K562 (cell line): ENCODE results near the gene VSTM5. TPM values are rescaled to one million over a fixed set of nuclear protein-coding genes. Genes with fewer than 3 reads are reported as not detected.

Source experiments
- CREM ChIP-seq: IDR thresholded peaks from 2 replicates; pipeline ENCODE4 v1.6.1; 2014; ENCODE audit warnings: antibody characterized with exemption, low read depth
- ETV6 ChIP-seq, 3 experiments: fragments of 150-350 bp in 1 of 3; sonication (generic) in 1 of 3; formaldehyde crosslinking in 1 of 3; IDR thresholded peaks; 2 replicates each; pipeline versions ENCODE4 v1.6.1 to v1.8.0; 2014 to 2022; ENCODE audit warnings: borderline replicate concordance in 2 of 3, low read depth in 2 of 3, antibody characterized with exemption in 1 of 3, low read length in 1 of 3, mild to moderate bottlenecking in 1 of 3, missing genetic modification reagents in 1 of 3
- KAT7 ChIP-seq: sonication (generic); formaldehyde crosslinking; IDR thresholded peaks from 2 replicates; pipeline ENCODE4 v1.8.0; 2022; ENCODE audit warnings: missing genetic modification reagents, mild to moderate bottlenecking, borderline replicate concordance
- MYNN ChIP-seq, 2 experiments: sonication (generic); formaldehyde crosslinking in 1 of 2; IDR thresholded peaks; 2 replicates each; pipeline versions ENCODE4 v1.5.0 to v1.6.1; 2016 to 2020; ENCODE audit warnings: antibody characterized with exemption in 1 of 2, missing genetic modification reagents in 1 of 2
- SMARCA5 ChIP-seq: fragments of 450-650 bp; IDR thresholded peaks from 2 replicates; pipeline ENCODE4 v1.6.1; 2016
- TAF15 ChIP-seq: fragments of 200-400 bp; formaldehyde crosslinking; IDR thresholded peaks from 2 replicates; pipeline ENCODE4 v1.6.1; 2017; ENCODE audit warnings: mild to moderate bottlenecking, low read depth, low read length, moderate library complexity
- TBL1XR1 ChIP-seq, 2 experiments: IDR thresholded peaks; 2 replicates each; pipeline ENCODE4 v1.6.1; 2012; ENCODE audit warnings: improper control_type of control experiment in 2 of 2, low read length in 2 of 2, mild to moderate bottlenecking in 1 of 2
- YY1 ChIP-seq, 3 experiments: IDR thresholded peaks; 2 replicates each; pipeline ENCODE4 v1.6.1; 2011; ENCODE audit warnings: low read length in 2 of 3, mild to moderate bottlenecking in 2 of 3, moderate library complexity in 2 of 3, borderline replicate concordance in 1 of 3, control low read depth in 1 of 3, low read depth in 1 of 3; ENCODE audit not compliant: insufficient read depth in 3 of 3, insufficient replicate concordance in 2 of 3, control insufficient read depth in 1 of 3, insufficient read length in 1 of 3; ENCODE audit errors: extremely low read depth in 1 of 3
- ZBTB8A ChIP-seq: fragments of 450-650 bp; IDR thresholded peaks from 2 replicates; pipeline ENCODE4 v1.6.1; 2018; ENCODE audit warnings: mild to moderate bottlenecking, moderate library complexity; ENCODE audit not compliant: partially characterized antibody
- ZNF408 ChIP-seq: fragments of 250-450 bp; sonication (Bioruptor Pico); IDR thresholded peaks from 2 replicates; pipeline ENCODE4 v1.4.0; 2020; ENCODE audit warnings: low read depth, mild to moderate bottlenecking, moderate library complexity
- ZNF75A ChIP-seq: fragments of 450-650 bp; formaldehyde crosslinking; IDR thresholded peaks from 2 replicates; pipeline ENCODE4 v1.4.0; 2020; ENCODE audit warnings: mild to moderate bottlenecking
- polyA plus RNA-seq, 8 experiments: library from polyadenylated mRNA; depleted of rRNA in 4 of 8; stranded (reverse) in 5 of 8; unstranded in 3 of 8; fragments of >200 nt; fragmentation: Nextera tagmentation in 2 of 8; fragmentation: Illumina TruSeq in 1 of 8; extraction: Ambion mirVana in 2 of 8; extraction: Trizol in 1 of 8; gene quantifications; 2 replicates each; pipeline versions ENCODE4 v1.2.1 to v1.2.3, GENCODE V29; 2011 to 2014; ENCODE audit warnings: inconsistent platforms in 1 of 8, missing spikeins in 1 of 8
- total RNA-seq, 7 experiments: library from RNA; depleted of rRNA in 6 of 7; stranded (reverse); fragments of >200 nt in 6 of 7; fragmentation: Illumina TruSeq in 2 of 7; extraction: Trizol in 2 of 7; gene quantifications; 2 replicates each; pipeline versions ENCODE4 v1.2.1 to v1.2.3, GENCODE V29; 2011 to 2021; ENCODE audit warnings: low replicate concordance in 1 of 7
- TF ChIP-seq, protein P1 (sequence below), 2 experiments: fragments of 450-650 bp in 1 of 2; sonication (generic) in 1 of 2; formaldehyde crosslinking in 1 of 2; IDR thresholded peaks in 1 of 2; conservative IDR thresholded peaks in 1 of 2; 2 replicates each; pipeline versions ENCODE4 v1.6.1 to v1.8.1; 2016 to 2023; ENCODE audit warnings: mild to moderate bottlenecking in 2 of 2, moderate library complexity in 2 of 2, inconsistent platforms in 1 of 2, missing genetic modification reagents in 1 of 2
- TF ChIP-seq, protein P2 (sequence below): fragments of 250-450 bp; sonication (Bioruptor Pico); IDR thresholded peaks from 2 replicates; pipeline ENCODE4 v1.8.0; 2021; ENCODE audit warnings: borderline replicate concordance, mild to moderate bottlenecking, moderate library complexity; ENCODE audit not compliant: poor library complexity, severe bottlenecking
- TF ChIP-seq, protein P3 (sequence below): fragments of 250-450 bp; sonication (Bioruptor Pico); IDR thresholded peaks from 2 replicates; pipeline ENCODE4 v1.8.0; 2022; ENCODE audit warnings: inconsistent platforms
- TF ChIP-seq, protein P4 (sequence below): fragments of 450-650 bp; formaldehyde crosslinking; conservative IDR thresholded peaks from 2 replicates; pipeline ENCODE4 v1.4.0; 2022; ENCODE audit warnings: mild to moderate bottlenecking, missing genetic modification characterization
- TF ChIP-seq, protein P5 (sequence below): fragments of 250-450 bp; sonication (Bioruptor Pico); IDR thresholded peaks from 2 replicates; pipeline ENCODE4 v1.4.0; 2020

The VSTM5 gene
- total and polyA plus RNA-seq, 9 of the 15 experiments (the other 6 are each of a cell fraction or from before 2014, with no cell fraction given), result 0.01 TPM; not detected in 8

DNA sequence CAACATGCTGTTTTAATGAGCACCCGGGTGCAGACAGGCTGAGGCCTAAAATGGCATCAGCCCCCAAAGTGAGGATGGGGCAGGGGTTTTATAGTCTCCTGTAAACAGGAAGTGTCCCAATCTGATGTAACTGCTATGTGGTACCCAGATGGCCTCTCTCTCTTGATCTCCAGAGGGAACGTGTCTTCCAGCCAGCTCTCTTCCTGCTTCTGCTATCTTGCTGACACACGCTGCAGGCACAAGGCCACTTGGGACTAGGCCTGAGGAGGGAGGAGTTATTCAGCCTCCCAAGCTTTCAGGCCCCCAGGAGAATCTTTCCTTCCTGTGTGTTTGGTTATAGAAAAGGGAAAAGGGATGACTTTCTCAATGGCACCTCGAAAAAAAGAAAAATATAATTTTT is 11.4 kb upstream of the VSTM5 start (continued):
- TF ChIP-seq KAT7 (CRISPR knock-in tag) (no peak), TAF15 (no peak), MYNN (IDR thresholded peaks at IDR 0.05) (no peak), MYNN (CRISPR knock-in tag; IDR thresholded peaks at IDR 0.05) (no peak), TBL1XR1 (IDR thresholded peaks at IDR 0.05; ENCODE audit: low read length in 2 of 2) (no peak), ZNF408 (no peak), ZNF75A (CRISPR knock-in tag) (no peak), CREM (no peak), ETV6 (IDR thresholded peaks at IDR 0.05; ENCODE audit: borderline replicate concordance in 1 of 2, low read depth in 2 of 2, low read length in 1 of 2) (no peak), ETV6 (CRISPR knock-in tag; IDR thresholded peaks at IDR 0.05; ENCODE audit: borderline replicate concordance) (no peak), ZBTB8A (no peak), YY1 (IDR thresholded peaks at IDR 0.05; ENCODE audit: borderline replicate concordance in 1 of 3, control insufficient read depth in 1 of 3, extremely low read depth in 1 of 3, insufficient read depth in 3 of 3, insufficient read length in 1 of 3, insufficient replicate concordance in 2 of 3, low read depth in 1 of 3, low read length in 2 of 3) (no peak), SMARCA5 (no peak)
- TF ChIP-seq, protein P1, sequence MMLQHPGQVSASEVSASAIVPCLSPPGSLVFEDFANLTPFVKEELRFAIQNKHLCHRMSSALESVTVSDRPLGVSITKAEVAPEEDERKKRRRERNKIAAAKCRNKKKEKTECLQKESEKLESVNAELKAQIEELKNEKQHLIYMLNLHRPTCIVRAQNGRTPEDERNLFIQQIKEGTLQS (IDR thresholded peaks at IDR 0.05), result no peak
- TF ChIP-seq, protein P1 (CRISPR knock-in tag; conservative IDR thresholded peaks at IDR 0.05), result no peak
- TF ChIP-seq, protein P2, sequence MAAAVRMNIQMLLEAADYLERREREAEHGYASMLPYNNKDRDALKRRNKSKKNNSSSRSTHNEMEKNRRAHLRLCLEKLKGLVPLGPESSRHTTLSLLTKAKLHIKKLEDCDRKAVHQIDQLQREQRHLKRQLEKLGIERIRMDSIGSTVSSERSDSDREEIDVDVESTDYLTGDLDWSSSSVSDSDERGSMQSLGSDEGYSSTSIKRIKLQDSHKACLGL (CRISPR knock-in tag), result no peak
- TF ChIP-seq, protein P3, sequence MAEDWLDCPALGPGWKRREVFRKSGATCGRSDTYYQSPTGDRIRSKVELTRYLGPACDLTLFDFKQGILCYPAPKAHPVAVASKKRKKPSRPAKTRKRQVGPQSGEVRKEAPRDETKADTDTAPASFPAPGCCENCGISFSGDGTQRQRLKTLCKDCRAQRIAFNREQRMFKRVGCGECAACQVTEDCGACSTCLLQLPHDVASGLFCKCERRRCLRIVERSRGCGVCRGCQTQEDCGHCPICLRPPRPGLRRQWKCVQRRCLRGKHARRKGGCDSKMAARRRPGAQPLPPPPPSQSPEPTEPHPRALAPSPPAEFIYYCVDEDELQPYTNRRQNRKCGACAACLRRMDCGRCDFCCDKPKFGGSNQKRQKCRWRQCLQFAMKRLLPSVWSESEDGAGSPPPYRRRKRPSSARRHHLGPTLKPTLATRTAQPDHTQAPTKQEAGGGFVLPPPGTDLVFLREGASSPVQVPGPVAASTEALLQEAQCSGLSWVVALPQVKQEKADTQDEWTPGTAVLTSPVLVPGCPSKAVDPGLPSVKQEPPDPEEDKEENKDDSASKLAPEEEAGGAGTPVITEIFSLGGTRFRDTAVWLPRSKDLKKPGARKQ (CRISPR knock-in tag), result no peak
- TF ChIP-seq, protein P4, sequence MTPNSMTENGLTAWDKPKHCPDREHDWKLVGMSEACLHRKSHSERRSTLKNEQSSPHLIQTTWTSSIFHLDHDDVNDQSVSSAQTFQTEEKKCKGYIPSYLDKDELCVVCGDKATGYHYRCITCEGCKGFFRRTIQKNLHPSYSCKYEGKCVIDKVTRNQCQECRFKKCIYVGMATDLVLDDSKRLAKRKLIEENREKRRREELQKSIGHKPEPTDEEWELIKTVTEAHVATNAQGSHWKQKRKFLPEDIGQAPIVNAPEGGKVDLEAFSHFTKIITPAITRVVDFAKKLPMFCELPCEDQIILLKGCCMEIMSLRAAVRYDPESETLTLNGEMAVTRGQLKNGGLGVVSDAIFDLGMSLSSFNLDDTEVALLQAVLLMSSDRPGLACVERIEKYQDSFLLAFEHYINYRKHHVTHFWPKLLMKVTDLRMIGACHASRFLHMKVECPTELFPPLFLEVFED (CRISPR knock-in tag), result no peak
- TF ChIP-seq, protein P5, sequence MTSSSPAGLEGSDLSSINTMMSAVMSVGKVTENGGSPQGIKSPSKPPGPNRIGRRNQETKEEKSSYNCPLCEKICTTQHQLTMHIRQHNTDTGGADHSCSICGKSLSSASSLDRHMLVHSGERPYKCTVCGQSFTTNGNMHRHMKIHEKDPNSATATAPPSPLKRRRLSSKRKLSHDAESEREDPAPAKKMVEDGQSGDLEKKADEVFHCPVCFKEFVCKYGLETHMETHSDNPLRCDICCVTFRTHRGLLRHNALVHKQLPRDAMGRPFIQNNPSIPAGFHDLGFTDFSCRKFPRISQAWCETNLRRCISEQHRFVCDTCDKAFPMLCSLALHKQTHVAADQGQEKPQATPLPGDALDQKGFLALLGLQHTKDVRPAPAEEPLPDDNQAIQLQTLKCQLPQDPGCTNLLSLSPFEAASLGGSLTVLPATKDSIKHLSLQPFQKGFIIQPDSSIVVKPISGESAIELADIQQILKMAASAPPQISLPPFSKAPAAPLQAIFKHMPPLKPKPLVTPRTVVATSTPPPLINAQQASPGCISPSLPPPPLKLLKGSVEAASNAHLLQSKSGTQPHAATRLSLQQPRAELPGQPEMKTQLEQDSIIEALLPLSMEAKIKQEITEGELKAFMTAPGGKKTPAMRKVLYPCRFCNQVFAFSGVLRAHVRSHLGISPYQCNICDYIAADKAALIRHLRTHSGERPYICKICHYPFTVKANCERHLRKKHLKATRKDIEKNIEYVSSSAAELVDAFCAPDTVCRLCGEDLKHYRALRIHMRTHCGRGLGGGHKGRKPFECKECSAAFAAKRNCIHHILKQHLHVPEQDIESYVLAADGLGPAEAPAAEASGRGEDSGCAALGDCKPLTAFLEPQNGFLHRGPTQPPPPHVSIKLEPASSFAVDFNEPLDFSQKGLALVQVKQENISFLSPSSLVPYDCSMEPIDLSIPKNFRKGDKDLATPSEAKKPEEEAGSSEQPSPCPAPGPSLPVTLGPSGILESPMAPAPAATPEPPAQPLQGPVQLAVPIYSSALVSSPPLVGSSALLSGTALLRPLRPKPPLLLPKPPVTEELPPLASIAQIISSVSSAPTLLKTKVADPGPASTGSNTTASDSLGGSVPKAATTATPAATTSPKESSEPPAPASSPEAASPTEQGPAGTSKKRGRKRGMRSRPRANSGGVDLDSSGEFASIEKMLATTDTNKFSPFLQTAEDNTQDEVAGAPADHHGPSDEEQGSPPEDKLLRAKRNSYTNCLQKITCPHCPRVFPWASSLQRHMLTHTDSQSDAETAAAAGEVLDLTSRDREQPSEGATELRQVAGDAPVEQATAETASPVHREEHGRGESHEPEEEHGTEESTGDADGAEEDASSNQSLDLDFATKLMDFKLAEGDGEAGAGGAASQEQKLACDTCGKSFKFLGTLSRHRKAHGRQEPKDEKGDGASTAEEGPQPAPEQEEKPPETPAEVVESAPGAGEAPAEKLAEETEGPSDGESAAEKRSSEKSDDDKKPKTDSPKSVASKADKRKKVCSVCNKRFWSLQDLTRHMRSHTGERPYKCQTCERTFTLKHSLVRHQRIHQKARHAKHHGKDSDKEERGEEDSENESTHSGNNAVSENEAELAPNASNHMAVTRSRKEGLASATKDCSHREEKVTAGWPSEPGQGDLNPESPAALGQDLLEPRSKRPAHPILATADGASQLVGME, result peak; percentile 95
